ENCODE data around the gene ANKRD11.
A peak's percentile ranks its signal among the peaks of the same experiment; 100 is the strongest.
"Not testable (repeated sequence)": the region's sequence is repeated elsewhere in the genome, so short reads cannot be mapped to it uniquely, and the experiment has no call there.

ANKRD11 gene

GRCh38 chr16:89362540-89363223, 127.7 kb downstream of the ANKRD11 start:
- H3K9me3 ChIP-seq (ENCODE audit: insufficient read depth, low read depth, low read length); H3K27me3 ChIP-seq (ENCODE audit: insufficient read depth, low read length); H3K4me3 ChIP-seq (ENCODE audit: low read length); H3K36me3 ChIP-seq (ENCODE audit: insufficient read depth, low read depth, low read length); H3K27ac ChIP-seq (ENCODE audit: low read length): not testable (repeated sequence)
- H3K9ac ChIP-seq (ENCODE audit: low read depth, low read length) = peak overlapping the region; percentile 58; the same call in 1 of the 2 replicates
- peaks cover 35% of the 10 kb centered on the region for H3K4me1 ChIP-seq (ENCODE audit: insufficient read depth, low read length)

- H3K27me3 ChIP-seq (ENCODE audit: insufficient read depth, low read length) = no peaks in the 10 kb centered on the region
- no peak overlapping the region for H3K4me3 ChIP-seq (ENCODE audit: low read length)
- H3K27ac ChIP-seq (ENCODE audit: low read length) = peak overlapping the region; percentile 1
- H3K9me3 ChIP-seq (ENCODE audit: insufficient read depth, low read depth, low read length) = no peaks in the 10 kb centered on the region
- H3K36me3 ChIP-seq (ENCODE audit: insufficient read depth, low read depth, low read length) = peaks cover 3% of the 10 kb centered on the region; the same call in 1 of the 2 replicates
- H3K9ac ChIP-seq (ENCODE audit: low read depth, low read length) = peak overlapping the region; percentile 58; the same call in 1 of the 2 replicates
- H3K4me1 ChIP-seq (ENCODE audit: insufficient read depth, low read length) = peaks cover 35% of the 10 kb centered on the region
These were observed 128.4 kb downstream of the ANKRD11 start for GRCh38 chr16:89361751-89362539.

GRCh38 chr16:89360760-89361435, 129.5 kb downstream of the ANKRD11 start:
- peaks cover 35% of the 10 kb centered on the region for H3K4me1 ChIP-seq (ENCODE audit: insufficient read depth, low read length)
- H3K4me3 ChIP-seq (ENCODE audit: low read length) = no peak overlapping the region

GRCh38 chr16:89359264-89360147, 130.9 kb downstream of the ANKRD11 start:
- no peak overlapping the region for H3K9ac ChIP-seq (ENCODE audit: low read depth, low read length)
- peaks cover 38% of the 10 kb centered on the region for H3K4me1 ChIP-seq (ENCODE audit: insufficient read depth, low read length)
- H3K9me3 ChIP-seq (ENCODE audit: insufficient read depth, low read depth, low read length) = no peaks in the 10 kb centered on the region
- H3K36me3 ChIP-seq (ENCODE audit: insufficient read depth, low read depth, low read length) = peaks cover 3% of the 10 kb centered on the region; the same call in 1 of the 2 replicates
- no peak overlapping the region for H3K27ac ChIP-seq (ENCODE audit: low read length)
- H3K4me3 ChIP-seq (ENCODE audit: low read length) = no peak overlapping the region
- H3K27me3 ChIP-seq (ENCODE audit: insufficient read depth, low read length) = no peaks in the 10 kb centered on the region

More at GRCh38 chr16:89360760-89361435, 129.5 kb downstream of the ANKRD11 start:
- Histone ChIP-seq H3K27ac (ENCODE audit: low read length) (peak overlapping the region; percentile 1), H3K9ac (ENCODE audit: low read depth, low read length) (no peak overlapping the region), H3K9me3 (ENCODE audit: insufficient read depth, low read depth, low read length) (no peaks in the 10 kb centered on the region), H3K27me3 (ENCODE audit: insufficient read depth, low read length) (no peaks in the 10 kb centered on the region), H3K36me3 (ENCODE audit: insufficient read depth, low read depth, low read length) (peaks cover 3% of the 10 kb centered on the region; the same call in 1 of the 2 replicates)

GRCh38 chr16:89358030-89359005, 132.0 kb downstream of the ANKRD11 start:
- Histone ChIP-seq H3K9ac (ENCODE audit: low read depth, low read length) (no peak overlapping the region), H3K36me3 (ENCODE audit: insufficient read depth, low read depth, low read length) (peaks cover 3% of the 10 kb centered on the region; the same call in 1 of the 2 replicates), H3K4me1 (ENCODE audit: insufficient read depth, low read length) (peaks cover 29% of the 10 kb centered on the region), H3K27me3 (ENCODE audit: insufficient read depth, low read length) (no peaks in the 10 kb centered on the region), H3K27ac (ENCODE audit: low read length) (no peak overlapping the region), H3K9me3 (ENCODE audit: insufficient read depth, low read depth, low read length) (no peaks in the 10 kb centered on the region), H3K4me3 (ENCODE audit: low read length) (no peak overlapping the region)

GRCh38 chr16:89357055-89357816, 133.1 kb downstream of the ANKRD11 start:
- Histone ChIP-seq H3K27ac (ENCODE audit: low read length) (no peak overlapping the region), H3K9ac (ENCODE audit: low read depth, low read length) (no peak overlapping the region), H3K4me3 (ENCODE audit: low read length) (no peak overlapping the region)

GRCh38 chr16:89355686-89356085, 134.7 kb downstream of the ANKRD11 start:
- H3K9ac ChIP-seq (ENCODE audit: low read depth, low read length) = no peak overlapping the region
- no peaks in the 10 kb centered on the region for H3K27me3 ChIP-seq (ENCODE audit: insufficient read depth, low read length)
- no peak overlapping the region for H3K27ac ChIP-seq (ENCODE audit: low read length)
- H3K9me3 ChIP-seq (ENCODE audit: insufficient read depth, low read depth, low read length) = no peaks in the 10 kb centered on the region
- peaks cover 3% of the 10 kb centered on the region; the same call in 1 of the 2 replicates for H3K36me3 ChIP-seq (ENCODE audit: insufficient read depth, low read depth, low read length)
- no peak overlapping the region for H3K4me3 ChIP-seq (ENCODE audit: low read length)
- peaks cover 11% of the 10 kb centered on the region for H3K4me1 ChIP-seq (ENCODE audit: insufficient read depth, low read length)

More at GRCh38 chr16:89357055-89357816, 133.1 kb downstream of the ANKRD11 start:
- H3K27me3 ChIP-seq (ENCODE audit: insufficient read depth, low read length) = no peaks in the 10 kb centered on the region
- peaks cover 27% of the 10 kb centered on the region for H3K4me1 ChIP-seq (ENCODE audit: insufficient read depth, low read length)
- H3K36me3 ChIP-seq (ENCODE audit: insufficient read depth, low read depth, low read length) = peaks cover 3% of the 10 kb centered on the region; the same call in 1 of the 2 replicates
- no peaks in the 10 kb centered on the region for H3K9me3 ChIP-seq (ENCODE audit: insufficient read depth, low read depth, low read length)

GRCh38 chr16:89355007-89355406, 135.4 kb downstream of the ANKRD11 start:
- Histone ChIP-seq H3K4me3 (ENCODE audit: low read length) (no peak overlapping the region), H3K9me3 (ENCODE audit: insufficient read depth, low read depth, low read length) (no peaks in the 10 kb centered on the region), H3K27ac (ENCODE audit: low read length) (no peak overlapping the region), H3K9ac (ENCODE audit: low read depth, low read length) (no peak overlapping the region), H3K4me1 (ENCODE audit: insufficient read depth, low read length) (peaks cover 6% of the 10 kb centered on the region; the same call in 1 of the 2 replicates), H3K27me3 (ENCODE audit: insufficient read depth, low read length) (no peaks in the 10 kb centered on the region), H3K36me3 (ENCODE audit: insufficient read depth, low read depth, low read length) (0 out of 2 replicates have a peak, but pooled peaks cover 3% of the 10 kb centered on the region)

- Histone ChIP-seq H3K4me1 (ENCODE audit: insufficient read depth, low read length) (peaks cover 6% of the 10 kb centered on the region; the same call in 1 of the 2 replicates), H3K36me3 (ENCODE audit: insufficient read depth, low read depth, low read length) (no peaks in the 10 kb centered on the region), H3K9ac (ENCODE audit: low read depth, low read length) (no peak overlapping the region), H3K27ac (ENCODE audit: low read length) (no peak overlapping the region), H3K9me3 (ENCODE audit: insufficient read depth, low read depth, low read length) (no peaks in the 10 kb centered on the region), H3K4me3 (ENCODE audit: low read length) (no peak overlapping the region), H3K27me3 (ENCODE audit: insufficient read depth, low read length) (no peaks in the 10 kb centered on the region)
These were observed 136.0 kb downstream of the ANKRD11 start for GRCh38 chr16:89354325-89354724.
